MM.1S (cell line): ENCODE results near the gene POM121.
"Not testable (repeated sequence)": the region's sequence is repeated elsewhere in the genome, so short reads cannot be mapped to it uniquely, and the experiment has no call there.

Source experiments
- CTCF ChIP-seq: fragments of 300-600 bp; sonication (generic); IDR thresholded peaks from 2 replicates; pipeline ENCODE4 v1.5.1; 2016; ENCODE audit warnings: antibody characterized with exemption, low read length, mixed read lengths
- EZH2 ChIP-seq: fragments of 300-600 bp; sonication (generic); optimal IDR thresholded peaks from 2 replicates; pipeline ENCODE3; 2017; ENCODE audit warnings: low read depth, mild to moderate bottlenecking, antibody characterized with exemption, low read length, mixed read lengths
- EZH2phosphoT487 ChIP-seq: fragments of 300-600 bp; sonication (generic); IDR thresholded peaks from 2 replicates; pipeline ENCODE4 v1.6.1; 2018; ENCODE audit warnings: antibody characterized with exemption, low read length

- not testable (repeated sequence) for TF ChIP-seq CTCF, EZH2, EZH2phosphoT487
These were observed 20.2 kb upstream of the POM121 start for GRCh38 chr7:72904740-72905139.
